ENCODE results near the gene PDIA4. TPM values are rescaled to one million over a fixed set of nuclear protein-coding genes. Genes with fewer than 3 reads are reported as not detected.
A peak's percentile ranks its signal among the peaks of the same experiment; 100 is the strongest.

Gene PDIA4
- total and polyA plus RNA-seq, 2 experiments from 2014 or later = 371 to 413 TPM

DNA sequence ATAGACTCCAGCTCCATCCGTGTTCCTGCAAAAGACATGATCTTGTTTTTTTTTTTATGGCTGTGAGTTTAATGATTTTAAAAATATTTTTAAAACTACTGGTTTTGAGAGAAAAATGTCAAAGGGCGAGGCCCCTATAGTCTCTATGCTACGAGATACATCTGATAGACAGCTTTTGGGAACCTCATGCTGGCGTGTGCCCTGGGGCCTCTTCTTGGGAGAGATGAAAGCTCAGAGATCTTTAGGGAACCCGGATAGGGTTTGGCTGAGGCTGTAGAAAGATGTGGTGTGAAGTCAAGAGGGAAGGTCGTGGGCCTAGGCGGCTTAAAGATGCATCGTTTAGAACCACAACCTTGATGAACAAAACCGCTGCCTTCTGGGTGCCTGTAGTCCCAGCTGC is 70.2 kb downstream of the PDIA4 start:
- no peaks in the 10 kb centered on the region for H3K9me3 ChIP-seq (ENCODE audit: low read depth)
- H2AFZ ChIP-seq = no peak overlapping the region
- no peak overlapping the region for H3K27ac ChIP-seq
- no peaks in the 10 kb centered on the region for H3K36me3 ChIP-seq (replicated peaks; ENCODE audit: insufficient read depth, low read depth)
- no peaks in the 10 kb centered on the region for H3K4me1 ChIP-seq (ENCODE audit: insufficient read depth)
- H3K79me2 ChIP-seq = no peaks in the 10 kb centered on the region
- DNase-seq (ENCODE audit: low spot score) = no peak
- no peak overlapping the region for H3K4me2 ChIP-seq
- WGBS (ENCODE audit: low lambda C conversion rate, missing lambda C conversion rate) = 88% methylated on average over 9 of the region's 9 CpGs
- no peaks in the 10 kb centered on the region for H4K20me1 ChIP-seq (ENCODE audit: insufficient read depth, poor library complexity, severe bottlenecking)
- no peaks in the 10 kb centered on the region for H3K27me3 ChIP-seq
- TF ChIP-seq CTCF (IDR thresholded peaks at IDR 0.05; ENCODE audit: poor library complexity) (no peak), EZH2phosphoT487 (IDR thresholded peaks at IDR 0.05; ENCODE audit: low read depth, severe bottlenecking, unreplicated experiment) (no peak), EZH2 (IDR thresholded peaks at IDR 0.05; ENCODE audit: borderline replicate concordance) (no peak)
- no peak overlapping the region for H3K4me3 ChIP-seq
- H3K9me2 ChIP-seq (replicated peaks; ENCODE audit: insufficient read depth) = no peaks in the 10 kb centered on the region

DNA sequence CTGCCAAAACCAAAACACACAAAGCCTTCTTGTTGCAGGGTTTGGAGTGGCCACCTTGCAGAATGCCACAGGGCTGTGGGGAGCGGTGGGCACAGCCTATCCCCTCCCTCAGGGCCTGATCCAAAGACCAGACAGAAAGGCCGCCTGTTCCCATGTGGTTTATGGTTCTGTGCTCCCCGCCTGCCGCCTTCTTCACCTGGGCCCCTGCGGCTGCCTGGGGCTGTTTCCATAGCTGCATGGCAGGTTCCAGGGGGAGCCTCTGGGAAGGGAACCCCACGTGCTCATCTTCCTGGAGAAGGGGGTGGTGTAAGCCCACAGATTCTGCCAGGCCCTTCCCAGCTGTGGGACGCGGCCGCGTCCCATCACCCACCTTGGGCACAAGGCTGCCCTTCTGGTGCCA is 73.5 kb downstream of the PDIA4 start:
- no peak overlapping the region for H3K27ac ChIP-seq
- TF ChIP-seq EZH2phosphoT487 (IDR thresholded peaks at IDR 0.05; ENCODE audit: low read depth, severe bottlenecking, unreplicated experiment) (no peak), EZH2 (IDR thresholded peaks at IDR 0.05; ENCODE audit: borderline replicate concordance) (no peak), CTCF (IDR thresholded peaks at IDR 0.05; ENCODE audit: poor library complexity) (no peak)
- WGBS (ENCODE audit: low lambda C conversion rate, missing lambda C conversion rate) = 90% methylated on average over 9 of the region's 10 CpGs
- no peak for DNase-seq (ENCODE audit: low spot score)
- H3K9me2 ChIP-seq (replicated peaks; ENCODE audit: insufficient read depth) = no peaks in the 10 kb centered on the region
- H3K79me2 ChIP-seq = no peaks in the 10 kb centered on the region
- no peaks in the 10 kb centered on the region for H3K9me3 ChIP-seq (ENCODE audit: low read depth)
- no peaks in the 10 kb centered on the region for H3K4me1 ChIP-seq (ENCODE audit: insufficient read depth)
- H3K36me3 ChIP-seq (replicated peaks; ENCODE audit: insufficient read depth, low read depth) = no peaks in the 10 kb centered on the region
- H3K4me2 ChIP-seq = no peak overlapping the region
- H4K20me1 ChIP-seq (ENCODE audit: insufficient read depth, poor library complexity, severe bottlenecking) = no peaks in the 10 kb centered on the region
- no peak overlapping the region for H3K4me3 ChIP-seq
- no peaks in the 10 kb centered on the region for H3K27me3 ChIP-seq
- H2AFZ ChIP-seq = no peak overlapping the region

- Histone ChIP-seq H3K36me3 (replicated peaks; ENCODE audit: insufficient read depth, low read depth) (no peaks in the 10 kb centered on the region), H3K9me2 (replicated peaks; ENCODE audit: insufficient read depth) (no peaks in the 10 kb centered on the region), H3K27ac (no peak overlapping the region), H3K4me2 (no peak overlapping the region), H3K4me1 (ENCODE audit: insufficient read depth) (no peaks in the 10 kb centered on the region), H3K27me3 (no peaks in the 10 kb centered on the region), H3K79me2 (no peaks in the 10 kb centered on the region), H4K20me1 (ENCODE audit: insufficient read depth, poor library complexity, severe bottlenecking) (no peaks in the 10 kb centered on the region), H3K9me3 (ENCODE audit: low read depth) (no peaks in the 10 kb centered on the region), H3K4me3 (no peak overlapping the region), H2AFZ (no peak overlapping the region)
- no peak for TF ChIP-seq EZH2 (IDR thresholded peaks at IDR 0.05; ENCODE audit: borderline replicate concordance)
- no peak for TF ChIP-seq EZH2phosphoT487 (IDR thresholded peaks at IDR 0.05; ENCODE audit: low read depth, severe bottlenecking, unreplicated experiment)
- no peak for TF ChIP-seq CTCF (IDR thresholded peaks at IDR 0.05; ENCODE audit: poor library complexity)
- WGBS (ENCODE audit: low lambda C conversion rate, missing lambda C conversion rate) = 82% methylated on average over 3 of the region's 3 CpGs
- DNase-seq (ENCODE audit: low spot score) = no peak
Observed at GRCh38 chr7:148953676-148954075, 74.6 kb downstream of the PDIA4 start.

Small RNAs within 50 kb of the gene (small RNA-seq; reads per million reads assigned to genes)
- gene COX6B1P1 (not detected), gene RNU6-650P (not detected), gene RNY1 (478 reads per million, percentile 99 among the genes with 10 or more reads in this experiment), gene RNY3 (193 reads per million, percentile 98 among the genes with 10 or more reads in this experiment), gene RNY4 (735 reads per million, percentile 99 among the genes with 10 or more reads in this experiment)

Other genes starting within 250 kb of the PDIA4 start
- 10.7 and 12.2 TPM in 2 replicates for gene EZH2, start 144.2 kb downstream of the PDIA4 start, total RNA-seq
- 11.7 and 13.2 TPM in 2 replicates for gene EZH2, start 144.2 kb downstream of the PDIA4 start, polyA plus RNA-seq
- 5.1 and 5.7 TPM in 2 replicates for gene ZNF786, start 62.2 kb upstream of the PDIA4 start, total RNA-seq
- 4.9 and 6.9 TPM in 2 replicates for gene ZNF786, start 62.2 kb upstream of the PDIA4 start, polyA plus RNA-seq
- 2.7 and 3.9 TPM in 2 replicates for gene ZNF425, start 97.8 kb upstream of the PDIA4 start, total RNA-seq
- gene ZNF425, start 97.8 kb upstream of the PDIA4 start, polyA plus RNA-seq = 3.3 and 4.2 TPM in 2 replicates
- gene ZNF398, start 118.9 kb upstream of the PDIA4 start, total RNA-seq = 10.7 and 12.5 TPM in 2 replicates
- gene ZNF398, start 118.9 kb upstream of the PDIA4 start, polyA plus RNA-seq = 5.1 and 8.1 TPM in 2 replicates
- gene ZNF282, start 167.0 kb upstream of the PDIA4 start, total RNA-seq = 16.0 and 16.7 TPM in 2 replicates
- gene ZNF282, start 167.0 kb upstream of the PDIA4 start, polyA plus RNA-seq = 5.8 and 10.8 TPM in 2 replicates
- 3.3 and 4.6 TPM in 2 replicates for gene ZNF212, start 211.1 kb upstream of the PDIA4 start, total RNA-seq
- 9.9 and 11.9 TPM in 2 replicates for gene ZNF212, start 211.1 kb upstream of the PDIA4 start, polyA plus RNA-seq
- gene ZNF783, start 233.7 kb upstream of the PDIA4 start, total RNA-seq = 6.5 and 7.9 TPM in 2 replicates
- 7.8 and 8.6 TPM in 2 replicates for gene ZNF783, start 233.7 kb upstream of the PDIA4 start, polyA plus RNA-seq